Measurements from ENCODE around the gene VPS13D.
A peak's percentile ranks its signal among the peaks of the same experiment; 100 is the strongest.

Gene VPS13D

GRCh38 chr1:12539705-12540579 is 310.1 kb downstream of the VPS13D start:
- peak; percentile 29 for DNase-seq (ENCODE audit: low spot score)

DNA sequence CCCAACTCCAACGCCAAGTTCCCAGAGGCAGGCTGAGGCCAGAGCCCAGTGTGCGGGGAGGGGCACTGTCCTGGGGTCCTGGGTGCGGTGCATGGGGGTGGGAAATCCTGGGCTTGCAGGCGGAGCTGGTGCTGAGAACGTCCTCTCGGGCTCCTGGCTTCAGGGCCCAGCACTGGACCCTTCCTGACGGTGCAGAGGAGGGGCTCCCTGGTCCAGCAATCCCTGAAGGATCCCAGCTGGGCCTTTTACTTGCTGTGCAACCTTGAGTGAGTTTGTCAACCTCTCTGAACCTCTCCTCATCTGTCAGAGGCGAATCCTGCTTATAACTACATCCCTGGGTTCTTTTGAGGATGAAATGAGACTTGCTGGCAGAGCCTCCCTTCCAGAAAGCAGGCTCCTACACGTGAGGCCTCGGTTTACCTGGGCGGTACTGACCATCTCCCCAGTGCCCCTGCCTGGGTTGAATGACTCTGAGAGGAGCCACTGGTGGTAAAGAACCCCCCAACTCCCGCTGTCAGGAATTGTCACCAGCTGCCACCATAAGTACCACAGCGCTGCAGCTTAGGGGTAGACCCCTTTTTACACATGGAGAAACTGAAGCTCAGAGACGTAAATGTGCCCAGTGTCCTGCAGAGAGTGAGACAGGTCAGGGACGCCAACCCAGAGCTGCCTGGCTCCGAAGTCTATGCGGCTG is 310.9 kb downstream of the VPS13D start:
- DNase-seq (ENCODE audit: low spot score), result no peak

GRCh38 chr1:12541274-12542137 is 311.7 kb downstream of the VPS13D start:
- no peak for DNase-seq (ENCODE audit: low spot score)

DNA sequence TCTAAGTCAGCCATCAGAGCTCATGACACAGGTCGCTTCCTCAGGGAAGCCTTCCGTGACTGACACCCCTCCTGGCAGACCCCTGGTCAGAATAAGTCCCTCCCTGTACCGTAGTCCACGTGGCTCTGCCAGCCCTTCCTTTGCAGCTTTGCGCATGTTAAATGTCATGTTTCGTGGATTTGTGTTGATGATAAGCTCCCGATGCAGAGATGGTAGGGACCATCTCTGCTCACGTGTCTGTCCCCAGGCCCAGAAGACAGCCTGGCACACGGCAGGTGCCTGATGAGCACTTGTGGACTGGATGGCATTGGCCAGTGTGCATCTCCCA is 312.3 kb downstream of the VPS13D start:
- DNase-seq (ENCODE audit: low spot score), result no peak

DNA sequence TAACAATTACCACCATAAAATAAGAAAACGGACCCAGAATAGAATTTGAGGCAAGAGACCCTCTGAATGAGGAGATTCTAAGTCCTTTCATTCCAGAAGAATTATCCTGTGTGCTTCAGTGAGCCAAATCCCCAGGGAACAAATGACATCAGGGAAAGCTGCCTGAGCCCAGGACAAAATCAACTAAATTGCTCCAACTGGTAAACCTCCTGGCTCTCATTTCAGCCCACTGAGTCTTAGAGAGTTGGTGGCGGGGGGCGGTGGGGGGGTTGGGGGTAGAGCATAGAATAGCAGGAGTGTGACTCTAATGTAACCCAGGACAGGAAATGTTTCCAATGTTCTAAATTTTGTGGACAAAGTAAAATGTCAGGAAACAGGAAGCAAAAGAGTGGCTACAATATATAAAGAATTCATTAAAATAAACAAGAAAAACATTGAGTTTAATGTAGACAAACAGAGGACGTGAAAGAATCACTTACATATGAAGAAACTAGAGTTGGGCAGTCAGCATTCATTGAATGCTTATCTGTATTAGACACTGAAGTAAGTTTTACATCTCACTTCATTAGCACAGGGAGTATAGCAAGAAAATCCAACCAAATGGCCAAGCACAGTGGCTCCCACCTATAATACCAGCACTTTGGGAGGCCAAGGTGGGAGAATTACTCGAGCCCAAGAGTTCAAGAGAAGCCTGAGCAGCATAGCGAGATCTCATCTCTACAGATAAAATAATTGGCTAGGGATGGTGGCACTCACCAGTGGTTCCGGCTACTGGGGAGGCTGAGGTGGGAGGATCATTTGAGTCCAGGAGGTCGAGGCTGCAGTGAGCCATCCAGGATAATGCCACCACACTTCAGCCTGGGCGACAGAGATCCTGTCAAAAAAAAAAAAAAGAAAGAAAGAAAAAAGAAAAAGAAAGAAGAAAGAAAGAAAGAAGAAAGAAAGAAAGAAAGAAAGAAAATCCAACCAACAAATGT is 313.1 kb downstream of the VPS13D start:
- DNase-seq (ENCODE audit: low spot score), result no peak

GRCh38 chr1:12543740-12544154 is 313.9 kb downstream of the VPS13D start:
- no peak for DNase-seq (ENCODE audit: low spot score)

GRCh38 chr1:12544357-12544756 is 314.5 kb downstream of the VPS13D start:
- no peak for DNase-seq (ENCODE audit: low spot score)

GRCh38 chr1:12544992-12545391 is 315.2 kb downstream of the VPS13D start:
- no peak for DNase-seq (ENCODE audit: low spot score)

DNA sequence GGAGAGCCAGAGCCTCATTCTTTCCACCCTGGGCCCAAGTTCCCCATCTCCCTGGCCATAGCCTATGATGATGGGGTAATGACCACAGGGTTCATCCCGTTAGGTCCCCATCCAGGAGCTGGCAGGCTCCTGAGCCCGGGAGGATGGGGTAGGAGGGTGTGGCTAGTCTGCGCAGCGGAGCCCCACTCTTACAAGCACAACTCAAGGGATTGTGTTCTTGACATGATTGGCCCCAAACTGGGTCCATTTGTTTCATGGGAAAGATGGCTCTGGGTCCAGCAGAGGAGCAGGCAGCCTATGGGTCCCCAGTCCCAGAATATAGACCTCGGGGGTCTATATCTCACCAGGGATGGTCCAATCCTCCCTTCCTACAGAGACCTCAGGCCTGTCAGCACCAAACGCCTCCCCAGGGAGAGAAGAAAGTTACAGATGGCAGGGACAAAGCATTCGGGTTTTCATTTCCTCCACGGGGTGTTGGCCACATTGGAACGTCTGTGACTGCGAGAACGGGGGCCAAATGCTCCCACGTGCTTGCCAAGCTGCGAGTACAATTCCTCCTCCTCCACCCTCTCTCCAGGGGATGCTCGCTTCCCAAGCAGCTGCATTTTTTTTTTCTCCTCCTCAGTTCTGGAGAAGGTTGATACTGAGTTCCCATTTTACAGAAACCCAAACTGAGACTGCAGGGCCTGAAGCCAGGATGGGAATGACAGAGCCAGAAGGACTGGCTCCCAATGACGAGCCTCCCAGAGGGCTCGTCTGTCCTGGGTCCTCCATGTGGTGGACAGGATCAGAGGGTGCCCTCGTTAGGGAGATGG is 317.1 kb downstream of the VPS13D start:
- no peak for DNase-seq (ENCODE audit: low spot score)

GRCh38 chr1:12547586-12548225 is 317.9 kb downstream of the VPS13D start:
- no peak for DNase-seq (ENCODE audit: low spot score)

DNA sequence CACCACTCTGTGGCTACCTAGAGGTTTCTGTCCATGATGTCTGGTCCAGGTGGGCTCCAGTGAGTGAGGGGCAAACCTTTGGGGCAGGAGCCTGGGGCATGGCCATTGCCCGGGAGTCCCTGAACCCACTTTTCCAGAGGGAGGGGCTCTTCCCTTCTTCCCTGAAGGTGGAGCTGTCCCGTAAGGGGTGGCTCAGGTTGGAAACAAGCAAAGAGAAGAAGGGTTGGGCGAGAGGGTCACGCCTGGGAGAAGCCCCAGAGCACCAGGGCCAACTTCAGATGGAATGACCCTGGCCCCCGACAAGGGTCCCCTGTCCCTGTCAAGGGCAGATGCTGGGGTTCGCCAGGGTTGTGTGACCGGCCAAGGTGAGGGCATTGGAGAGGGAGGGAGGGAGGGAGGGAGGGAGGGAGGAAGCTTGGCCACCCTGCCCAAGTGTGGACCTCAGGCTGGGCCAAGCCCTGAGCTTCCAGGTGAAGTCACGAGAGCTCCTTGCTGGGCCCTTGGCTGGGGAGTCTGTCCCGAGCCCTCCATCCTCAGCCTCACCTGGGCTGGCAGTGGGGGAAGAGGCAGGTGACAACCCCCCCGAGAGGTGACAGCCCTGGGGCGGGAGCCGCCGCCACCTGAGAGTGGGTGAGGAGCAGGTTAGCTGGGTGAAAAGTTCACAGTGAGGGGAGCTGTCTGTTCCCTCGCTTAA is 318.6 kb downstream of the VPS13D start:
- DNase-seq (ENCODE audit: low spot score), result no peak

DNA sequence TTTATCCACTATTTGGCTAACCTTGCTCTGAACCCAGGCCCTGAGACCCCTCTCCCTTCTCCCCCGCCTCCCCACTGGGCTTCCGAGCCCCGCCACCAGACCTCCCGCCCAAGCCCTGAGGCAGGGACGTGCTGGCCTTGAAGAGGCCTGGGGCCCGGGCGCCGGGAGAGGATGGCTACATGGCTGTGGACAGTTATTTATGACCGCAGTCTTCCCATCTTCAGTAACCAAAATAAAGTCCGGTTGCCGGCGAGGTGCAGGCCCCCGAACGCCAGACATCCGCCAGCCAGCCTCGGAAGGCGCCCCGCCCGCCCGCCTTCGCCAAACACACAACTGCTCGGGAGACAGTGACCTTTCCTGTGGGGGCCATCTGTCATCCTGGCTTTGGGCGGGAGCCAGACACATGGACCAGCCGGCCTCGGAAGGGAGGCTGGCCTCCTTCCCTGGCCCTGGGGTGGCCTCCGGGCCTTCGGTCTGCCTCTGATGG is 319.2 kb downstream of the VPS13D start:
- DNase-seq (ENCODE audit: low spot score), result peak; percentile 38

GRCh38 chr1:12549460-12550349 is 319.9 kb downstream of the VPS13D start:
- peak; percentile 99 for DNase-seq (ENCODE audit: low spot score)

- no peak for DNase-seq (ENCODE audit: low spot score)
Measured at GRCh38 chr1:12551584-12551983, 321.8 kb downstream of the VPS13D start.

DNA sequence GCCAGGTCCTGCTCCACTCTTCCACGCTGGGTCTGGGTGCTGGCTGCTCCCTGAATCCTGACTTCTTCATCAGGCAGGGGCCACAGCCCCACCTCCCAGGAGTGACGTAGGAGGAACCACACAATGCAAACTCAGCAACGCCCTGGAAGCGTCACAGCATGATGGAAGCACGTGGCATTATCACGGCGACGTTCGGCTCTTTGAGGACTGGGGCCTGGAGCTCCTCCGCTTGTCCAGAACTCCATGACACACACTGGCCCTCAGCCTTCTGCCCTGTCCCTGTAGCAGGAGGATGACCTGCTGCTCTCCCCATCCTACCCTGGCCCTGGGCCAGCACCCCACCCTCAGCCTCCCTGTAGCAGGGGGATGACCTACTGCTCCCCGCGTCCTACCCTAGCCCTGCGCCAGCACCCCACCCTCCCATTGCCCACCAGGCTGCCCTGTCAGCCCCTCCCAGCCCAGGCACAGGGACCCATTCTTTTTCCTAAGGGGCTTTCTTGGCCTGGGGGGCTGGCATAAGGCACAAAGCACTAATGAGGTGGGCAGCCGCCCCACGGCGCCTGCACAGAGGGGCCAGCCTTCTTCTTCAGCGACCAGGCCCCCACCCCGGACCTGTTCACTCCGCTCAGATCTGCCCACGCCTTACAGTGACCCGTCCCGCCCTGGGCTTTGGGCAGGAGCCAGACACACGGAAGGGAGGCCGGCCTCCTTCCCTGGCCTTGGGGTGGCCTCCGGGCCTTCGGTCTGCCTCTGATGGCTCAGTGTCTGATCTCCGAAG is 322.5 kb downstream of the VPS13D start:
- DNase-seq (ENCODE audit: low spot score), result no peak

- DNase-seq (ENCODE audit: low spot score), result no peak
Measured at GRCh38 chr1:12552951-12553921, 323.4 kb downstream of the VPS13D start.

All from SW480 (cell line).